GM12872 (cell line): ENCODE measurements around the gene CBX7.

ENCODE experiments used
- CTCF ChIP-seq: IDR thresholded peaks from 3 replicates; pipeline ENCODE4 v1.5.1; 2011; ENCODE audit warnings: low read depth, mild to moderate bottlenecking, low read length, moderate library complexity; ENCODE audit not compliant: insufficient read depth

Gene CBX7

GRCh38 chr22:39152511-39153219 is at the start of gene CBX7:
CBX7 (minus strand) TSS chr22:39152680; CDS start chr22:39152444, 236 bp downstream.
- no peak for TF ChIP-seq CTCF

GRCh38 chr22:39197578-39197977 is 45.1 kb upstream of the CBX7 start:
- TF ChIP-seq CTCF: no peak

- TF ChIP-seq CTCF: no peak
Measured at GRCh38 chr22:39194098-39194497, 41.6 kb upstream of the CBX7 start.

- no peak for TF ChIP-seq CTCF
Measured at GRCh38 chr22:39188809-39189208, 36.3 kb upstream of the CBX7 start.

GRCh38 chr22:39185601-39186012 is 33.1 kb upstream of the CBX7 start:
- TF ChIP-seq CTCF: no peak

- TF ChIP-seq CTCF: no peak
Measured at GRCh38 chr22:39184586-39185577, 32.4 kb upstream of the CBX7 start.

- TF ChIP-seq CTCF: no peak
Measured at GRCh38 chr22:39183991-39184585, 31.6 kb upstream of the CBX7 start.
